Fibroblast of skin of left biceps (primary cell): ENCODE data around the gene SLC39A9.
"Not testable (repeated sequence)": the region's sequence is repeated elsewhere in the genome, so short reads cannot be mapped to it uniquely, and the experiment has no call there.

ENCODE experiments used
- DNase-seq, 2 experiments: peaks; one replicate each; pipeline ENCODE4 v3.0.0-alpha.2; 2013; ENCODE audit warnings: low read depth in 2 of 2

Gene SLC39A9

DNA sequence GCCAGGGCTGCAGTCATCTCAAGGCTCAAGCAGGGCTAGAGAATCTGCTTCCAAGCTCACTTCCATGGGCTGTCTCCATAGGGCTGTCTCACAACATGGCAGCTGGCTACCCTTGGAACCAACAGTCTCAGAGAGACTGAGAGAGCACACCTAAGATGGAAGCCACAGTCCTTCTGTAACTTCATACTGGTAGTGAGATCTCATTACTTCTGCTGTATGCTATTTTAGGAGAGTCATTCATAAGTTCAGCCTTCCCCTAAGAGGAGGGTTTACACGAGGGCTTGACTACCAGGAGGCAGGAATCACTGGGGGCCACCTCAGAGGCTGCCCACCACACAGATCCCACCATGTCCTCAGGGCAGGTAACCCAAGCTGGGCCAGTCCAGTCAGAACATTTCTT is 30.1 kb upstream of the SLC39A9 start:
- DNase-seq: no peak

DNA sequence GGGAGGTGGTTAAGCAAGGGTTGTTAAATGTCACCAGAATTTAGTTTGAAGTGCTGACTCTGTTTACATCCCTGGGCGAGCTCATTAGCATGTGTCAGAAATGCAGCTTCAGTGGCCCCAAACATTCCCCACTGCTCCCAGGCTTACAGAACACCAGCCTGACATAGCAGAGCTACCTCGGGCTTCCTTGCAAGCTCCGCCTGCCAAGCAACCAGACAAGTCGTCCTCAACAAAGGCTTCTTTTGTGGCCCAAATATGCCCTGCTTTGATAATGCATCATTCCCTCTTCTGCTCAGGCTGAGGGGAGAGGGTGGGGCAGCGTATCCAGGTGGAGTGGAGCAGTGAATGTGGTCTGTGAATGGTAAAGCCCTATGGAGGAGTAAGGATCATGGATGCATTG is 28.4 kb upstream of the SLC39A9 start:
- DNase-seq: no peak

DNA sequence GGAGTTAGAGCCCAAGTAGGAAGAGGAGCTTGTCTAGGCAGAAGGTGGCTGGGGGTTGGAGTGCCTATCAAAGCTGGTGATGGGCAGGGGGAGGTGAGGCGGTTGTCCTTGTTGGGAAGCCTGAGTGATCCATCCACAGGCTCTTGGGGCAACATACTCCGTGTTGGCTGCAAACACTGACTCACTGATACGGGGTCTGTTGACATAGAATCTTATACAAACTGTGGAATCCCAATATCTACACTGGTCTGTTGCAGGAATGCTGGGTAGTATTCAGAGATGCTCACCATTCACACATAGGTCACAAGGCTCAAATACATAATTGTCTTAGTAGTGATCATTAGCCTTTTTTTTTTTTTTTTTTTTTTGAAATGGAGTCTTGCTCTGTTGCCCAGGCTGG is 26.3 kb upstream of the SLC39A9 start:
- no peak for DNase-seq

- no peak for DNase-seq
Observed at GRCh38 chr14:69373104-69373503, 25.4 kb upstream of the SLC39A9 start.

- no peak for DNase-seq
Observed at GRCh38 chr14:69374235-69374634, 24.3 kb upstream of the SLC39A9 start.

GRCh38 chr14:69375182-69375581 is 23.3 kb upstream of the SLC39A9 start:
- no peak for DNase-seq

- DNase-seq: no peak
Observed at GRCh38 chr14:69375722-69376121, 22.8 kb upstream of the SLC39A9 start.

DNA sequence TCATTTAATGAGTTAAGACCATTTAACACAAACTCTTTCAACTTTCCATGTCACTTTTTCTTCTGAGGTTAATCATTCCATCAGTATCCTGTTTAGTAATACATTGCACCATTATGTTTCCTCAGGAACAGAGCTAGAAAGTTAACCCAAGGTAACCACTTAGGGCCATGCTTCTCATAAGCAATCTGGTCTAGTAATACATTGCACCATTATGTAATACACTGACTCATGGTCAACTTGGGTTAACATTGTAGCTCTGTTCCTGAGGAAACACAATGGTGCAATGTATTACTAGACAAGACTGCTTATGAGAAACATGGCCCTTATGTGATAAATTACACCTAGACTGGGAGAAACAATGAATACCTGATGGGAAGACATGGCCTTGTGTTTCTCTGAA is 22.1 kb upstream of the SLC39A9 start:
- DNase-seq: no peak

- DNase-seq: no peak
Observed at GRCh38 chr14:69378274-69378673, 20.2 kb upstream of the SLC39A9 start.

- no peak for DNase-seq
Observed at GRCh38 chr14:69387311-69387710, 11.2 kb upstream of the SLC39A9 start.

DNA sequence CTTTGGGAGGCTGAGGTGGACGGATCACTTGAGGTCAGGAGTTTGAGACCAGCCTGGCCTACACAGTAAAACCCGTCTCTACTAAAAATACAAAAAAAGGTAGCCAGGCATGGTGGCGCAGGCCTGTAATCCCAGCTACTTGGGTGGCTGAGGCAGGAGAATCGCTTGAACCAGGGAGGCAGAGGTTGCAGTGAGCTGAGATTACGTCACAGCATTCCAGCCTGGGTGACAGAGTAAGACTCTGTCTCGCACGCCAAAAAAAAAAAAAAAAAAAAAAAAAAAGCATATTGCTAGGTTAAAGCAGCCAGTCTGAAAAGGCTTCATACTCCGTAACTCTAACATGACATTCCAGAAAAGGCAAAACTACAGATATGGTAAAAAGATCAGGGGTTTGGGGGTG is 7.1 kb upstream of the SLC39A9 start:
- not testable (repeated sequence) for DNase-seq

GRCh38 chr14:69392481-69392880 is 6.0 kb upstream of the SLC39A9 start:
- DNase-seq: no peak

- DNase-seq: no peak
Observed at GRCh38 chr14:69395929-69396328, 2.6 kb upstream of the SLC39A9 start.

DNA sequence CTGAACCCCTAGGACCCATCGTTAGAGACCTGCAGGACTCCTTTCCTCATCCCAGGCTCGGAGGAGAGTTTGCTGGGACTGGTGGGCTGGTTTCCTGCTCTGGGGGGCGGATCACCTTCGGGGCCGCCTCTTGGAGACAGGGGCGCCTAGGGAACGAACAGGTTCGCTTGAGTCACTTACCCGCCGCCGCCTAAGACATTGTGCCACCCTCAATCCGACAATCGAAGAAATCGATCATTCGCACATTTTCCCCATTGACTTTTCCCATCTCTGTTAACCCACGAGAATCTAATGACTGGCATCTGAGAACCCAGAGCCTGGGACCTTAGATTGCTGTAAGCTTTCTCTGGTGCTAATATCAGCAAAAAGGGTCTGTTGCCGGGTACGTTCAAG is 322 bp downstream of the SLC39A9 start:
- no peak for DNase-seq

DNA sequence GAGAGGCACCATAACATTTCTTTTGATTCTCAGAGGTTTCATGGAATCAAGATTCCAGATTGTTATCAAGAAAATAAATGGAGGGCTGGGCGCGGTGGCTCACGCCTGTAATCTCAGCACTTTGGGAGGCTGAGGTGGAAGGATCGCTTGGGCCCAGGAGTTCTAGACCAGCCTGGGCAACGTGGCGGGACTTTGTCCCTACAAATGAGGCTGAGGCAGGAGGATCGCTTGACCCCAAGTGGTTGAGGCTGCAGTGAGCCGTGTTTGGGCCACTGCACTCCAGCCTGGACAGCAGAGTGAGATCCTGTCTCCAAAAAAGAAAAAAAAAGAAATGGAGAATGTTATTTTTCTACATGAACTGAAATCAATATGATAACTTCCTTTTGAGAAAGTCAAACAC is 1.3 kb downstream of the SLC39A9 start:
- no peak for DNase-seq

DNA sequence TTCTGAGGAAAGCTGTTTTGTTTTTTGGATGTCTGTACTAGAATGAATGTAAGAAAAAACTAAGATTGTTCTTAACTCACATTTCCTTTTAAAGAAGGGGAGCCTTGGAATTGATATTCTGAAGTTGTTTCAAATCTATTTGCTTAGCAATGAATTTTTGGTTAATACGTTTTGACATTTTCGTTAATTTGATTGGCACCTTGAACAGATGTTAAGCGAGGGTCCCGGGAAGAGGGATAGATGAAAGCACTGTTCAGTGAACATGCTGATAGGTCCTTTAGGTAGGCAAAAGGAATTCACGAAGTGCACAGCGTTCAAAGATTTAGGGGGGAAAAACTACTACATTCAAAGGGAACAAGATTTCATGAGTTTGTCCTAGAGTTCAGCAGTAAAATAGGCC is 1.7 kb downstream of the SLC39A9 start:
- no peak for DNase-seq

GRCh38 chr14:69401841-69402240 is 3.3 kb downstream of the SLC39A9 start:
- no peak for DNase-seq

GRCh38 chr14:69404478-69404877 is 6.0 kb downstream of the SLC39A9 start:
- no peak for DNase-seq

DNA sequence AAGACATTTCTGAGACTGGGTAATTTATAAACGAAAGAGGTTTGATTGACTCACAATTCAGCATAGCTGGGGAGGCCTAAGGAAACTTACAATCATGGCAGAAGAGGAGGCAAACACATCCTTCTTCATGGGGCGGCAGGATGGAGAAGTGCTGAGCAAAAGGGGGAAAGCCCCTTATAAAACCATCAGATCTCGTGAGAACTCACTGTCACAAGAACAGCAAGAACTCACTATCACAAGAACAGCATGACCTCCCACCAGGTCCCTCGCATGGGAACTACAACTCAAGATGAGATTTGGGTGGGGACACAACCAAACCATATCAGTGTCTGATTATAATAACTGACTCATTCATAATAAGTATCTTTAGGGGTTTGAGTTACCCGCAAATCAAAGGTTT is 6.4 kb downstream of the SLC39A9 start:
- no peak for DNase-seq

- DNase-seq: no peak
Observed at GRCh38 chr14:69405762-69406161, 7.3 kb downstream of the SLC39A9 start.

- no peak for DNase-seq
Observed at GRCh38 chr14:69408331-69408960, 10.0 kb downstream of the SLC39A9 start.

- no peak for DNase-seq
Observed at GRCh38 chr14:69413483-69413882, 15.0 kb downstream of the SLC39A9 start.

DNA sequence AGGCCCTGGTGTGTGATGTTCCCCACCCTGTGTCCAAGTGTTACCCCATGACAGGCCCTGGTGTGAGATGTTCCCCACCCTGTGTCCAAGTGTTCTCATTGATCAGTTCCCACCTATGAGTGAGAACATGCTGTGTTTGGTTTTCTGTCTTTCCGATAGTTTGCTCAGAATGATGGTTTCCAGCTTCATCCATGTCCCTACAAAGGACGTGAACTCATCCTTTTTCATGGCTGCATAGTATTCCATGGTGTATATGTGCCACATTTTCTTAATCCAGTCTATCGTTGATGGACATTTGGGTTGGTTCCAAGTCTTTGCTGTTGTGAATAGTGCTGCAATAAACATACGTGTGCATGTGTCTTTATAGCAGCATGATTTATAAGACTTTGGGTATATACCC is 17.6 kb downstream of the SLC39A9 start:
- not testable (repeated sequence) for DNase-seq

- DNase-seq: no peak
Observed at GRCh38 chr14:69423279-69423678, 24.8 kb downstream of the SLC39A9 start.
